ENCODE results near the gene IGF2BP2.
A peak's percentile ranks its signal among the peaks of the same experiment; 100 is the strongest.
"Not testable (repeated sequence)": the region's sequence is repeated elsewhere in the genome, so short reads cannot be mapped to it uniquely, and the experiment has no call there.

IGF2BP2 gene

DNA sequence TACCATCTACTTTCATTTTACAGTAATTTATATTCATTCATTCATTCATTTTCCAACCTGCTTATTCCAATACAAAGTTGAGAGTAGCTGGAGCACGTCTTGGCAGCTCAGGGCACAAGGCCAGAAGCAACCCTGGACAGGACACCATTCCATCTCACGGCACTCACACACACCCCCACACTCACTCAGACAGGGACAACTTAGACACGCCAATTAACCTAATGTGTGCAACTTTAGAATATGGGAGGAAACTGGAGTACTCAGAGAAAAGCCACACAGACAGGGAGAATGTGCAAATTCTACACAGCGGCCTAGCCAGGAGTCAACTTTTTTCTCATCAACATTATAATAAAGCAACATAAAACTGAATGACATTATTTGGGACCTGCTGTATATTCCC is 46.7 kb downstream of the IGF2BP2 start:
- no CpG with 5 or more reads among the region's 4 CpGs for WGBS (ENCODE audit: extremely low coverage, insufficient coverage, insufficient read length)
- no peak overlapping the region for H2BK5ac ChIP-seq (ENCODE audit: low read depth, low read length, poor library complexity)
- H3K4me1 ChIP-seq (ENCODE audit: control insufficient read depth in 1 of 2, insufficient read depth in 2 of 2, low read length in 2 of 2), result peaks cover 6 to 19% of the 10 kb centered on the region in 2 experiments
- H3K14ac ChIP-seq (ENCODE audit: low read length), result no peak overlapping the region
- H2AFZ ChIP-seq (ENCODE audit: insufficient read depth, low read length, poor library complexity), result no peak overlapping the region
- H3K27me3 ChIP-seq (ENCODE audit: insufficient read depth, low read length), result no peaks in the 10 kb centered on the region
- no peak overlapping the region for H2BK12ac ChIP-seq (ENCODE audit: low read length)
- no peak overlapping the region for H4K91ac ChIP-seq (ENCODE audit: low read depth, low read length)
- no peak overlapping the region for H2AK5ac ChIP-seq (ENCODE audit: low read length)
- H3K79me1 ChIP-seq (ENCODE audit: low read length), result peaks cover 4% of the 10 kb centered on the region
- H3K79me2 ChIP-seq (ENCODE audit: control insufficient read depth, insufficient read depth, low read length, poor library complexity), result peaks cover 9% of the 10 kb centered on the region
- peaks cover 0 to 3% of the 10 kb centered on the region in 2 experiments for H3K36me3 ChIP-seq (ENCODE audit: control insufficient read depth in 1 of 2, insufficient read depth in 2 of 2, low read length in 2 of 2)
- no peak for DNase-seq
- no peak overlapping the region for H3K9ac ChIP-seq (ENCODE audit: low read length)
- no peak overlapping the region for H4K8ac ChIP-seq (ENCODE audit: low read depth, low read length)
- H3K4me2 ChIP-seq (ENCODE audit: low read length), result no peak overlapping the region
- no peak overlapping the region for H4K12ac ChIP-seq (ENCODE audit: low read depth, low read length)
- no peak overlapping the region for H3K4me3 ChIP-seq (ENCODE audit: low read depth, low read length)
- H3K18ac ChIP-seq (ENCODE audit: low read length), result no peak overlapping the region
- H3K27ac ChIP-seq (ENCODE audit: low read depth, low read length), result no peak overlapping the region
- H3K23ac ChIP-seq (ENCODE audit: low read length), result no peak overlapping the region
- H2BK120ac ChIP-seq (ENCODE audit: insufficient read depth, low read length, poor library complexity), result no peak overlapping the region
- H3K4ac ChIP-seq (ENCODE audit: low read depth, low read length), result peak overlapping the region; percentile 46
- H3K9me3 ChIP-seq (ENCODE audit: insufficient read depth, low read depth, low read length), result no peaks in the 10 kb centered on the region

- peaks cover 14 to 21% of the 10 kb centered on the region in 2 experiments for H3K4me1 ChIP-seq (ENCODE audit: control insufficient read depth in 1 of 2, insufficient read depth in 2 of 2, low read length in 2 of 2)
- H3K9me3 ChIP-seq (ENCODE audit: insufficient read depth, low read depth, low read length), result peaks cover 2% of the 10 kb centered on the region
- H3K4me2 ChIP-seq (ENCODE audit: low read length), result no peak overlapping the region
- no peak overlapping the region for H4K91ac ChIP-seq (ENCODE audit: low read depth, low read length)
- peak; percentile 84 to 87 for DNase-seq
- no peak overlapping the region for H3K4me3 ChIP-seq (ENCODE audit: low read depth, low read length)
- no CpG with 5 or more reads among the region's 8 CpGs for WGBS (ENCODE audit: extremely low coverage, insufficient coverage, insufficient read length)
- peak overlapping the region; percentile 76 for H3K18ac ChIP-seq (ENCODE audit: low read length)
- H3K27me3 ChIP-seq (ENCODE audit: insufficient read depth, low read length), result no peaks in the 10 kb centered on the region
- no peak overlapping the region for H4K12ac ChIP-seq (ENCODE audit: low read depth, low read length)
- peak overlapping the region; percentile 73 for H2BK5ac ChIP-seq (ENCODE audit: low read depth, low read length, poor library complexity)
- H3K79me1 ChIP-seq (ENCODE audit: low read length), result peaks cover 2% of the 10 kb centered on the region
- no peak overlapping the region for H2BK120ac ChIP-seq (ENCODE audit: insufficient read depth, low read length, poor library complexity)
- no peaks in the 10 kb centered on the region for H3K36me3 ChIP-seq (ENCODE audit: control insufficient read depth in 1 of 2, insufficient read depth in 2 of 2, low read length in 2 of 2)
- H3K4ac ChIP-seq (ENCODE audit: low read depth, low read length), result peak overlapping the region; percentile 6
- H3K23ac ChIP-seq (ENCODE audit: low read length), result no peak overlapping the region
- no peak overlapping the region for H4K8ac ChIP-seq (ENCODE audit: low read depth, low read length)
- H2AFZ ChIP-seq (ENCODE audit: insufficient read depth, low read length, poor library complexity), result no peak overlapping the region
- no peak overlapping the region for H3K14ac ChIP-seq (ENCODE audit: low read length)
- no peak overlapping the region for H2BK12ac ChIP-seq (ENCODE audit: low read length)
- H3K9ac ChIP-seq (ENCODE audit: low read length), result no peak overlapping the region
- H3K79me2 ChIP-seq (ENCODE audit: control insufficient read depth, insufficient read depth, low read length, poor library complexity), result peaks cover 15% of the 10 kb centered on the region
- no peak overlapping the region for H2AK5ac ChIP-seq (ENCODE audit: low read length)
- peak overlapping the region; percentile 24 for H3K27ac ChIP-seq (ENCODE audit: low read depth, low read length)
Observed at GRCh38 chr3:185770109-185770508, 54.7 kb downstream of the IGF2BP2 start.

GRCh38 chr3:185768578-185768982 is 56.3 kb downstream of the IGF2BP2 start:
- not testable (repeated sequence) for H2AK5ac ChIP-seq (ENCODE audit: low read length); H3K4ac ChIP-seq (ENCODE audit: low read depth, low read length); H2BK120ac ChIP-seq (ENCODE audit: insufficient read depth, low read length, poor library complexity); H3K9me3 ChIP-seq (ENCODE audit: insufficient read depth, low read depth, low read length); H3K27me3 ChIP-seq (ENCODE audit: insufficient read depth, low read length); H2BK12ac ChIP-seq (ENCODE audit: low read length); H4K8ac ChIP-seq (ENCODE audit: low read depth, low read length); H3K4me3 ChIP-seq (ENCODE audit: low read depth, low read length); H4K12ac ChIP-seq (ENCODE audit: low read depth, low read length); H4K91ac ChIP-seq (ENCODE audit: low read depth, low read length); H2AFZ ChIP-seq (ENCODE audit: insufficient read depth, low read length, poor library complexity); H3K36me3 ChIP-seq (ENCODE audit: control insufficient read depth in 1 of 2, insufficient read depth in 2 of 2, low read length in 2 of 2); H3K4me2 ChIP-seq (ENCODE audit: low read length); H2BK5ac ChIP-seq (ENCODE audit: low read depth, low read length, poor library complexity); H3K18ac ChIP-seq (ENCODE audit: low read length); H3K9ac ChIP-seq (ENCODE audit: low read length); H3K27ac ChIP-seq (ENCODE audit: low read depth, low read length); H3K79me1 ChIP-seq (ENCODE audit: low read length); H3K14ac ChIP-seq (ENCODE audit: low read length); H3K23ac ChIP-seq (ENCODE audit: low read length)
- peak; percentile 76 to 92 for DNase-seq
- no CpG with 5 or more reads among the region's 4 CpGs for WGBS (ENCODE audit: extremely low coverage, insufficient coverage, insufficient read length)
- peaks cover 10 to 19% of the 10 kb centered on the region in 2 experiments for H3K4me1 ChIP-seq (ENCODE audit: control insufficient read depth in 1 of 2, insufficient read depth in 2 of 2, low read length in 2 of 2)
- peaks cover 13% of the 10 kb centered on the region for H3K79me2 ChIP-seq (ENCODE audit: control insufficient read depth, insufficient read depth, low read length, poor library complexity)

DNA sequence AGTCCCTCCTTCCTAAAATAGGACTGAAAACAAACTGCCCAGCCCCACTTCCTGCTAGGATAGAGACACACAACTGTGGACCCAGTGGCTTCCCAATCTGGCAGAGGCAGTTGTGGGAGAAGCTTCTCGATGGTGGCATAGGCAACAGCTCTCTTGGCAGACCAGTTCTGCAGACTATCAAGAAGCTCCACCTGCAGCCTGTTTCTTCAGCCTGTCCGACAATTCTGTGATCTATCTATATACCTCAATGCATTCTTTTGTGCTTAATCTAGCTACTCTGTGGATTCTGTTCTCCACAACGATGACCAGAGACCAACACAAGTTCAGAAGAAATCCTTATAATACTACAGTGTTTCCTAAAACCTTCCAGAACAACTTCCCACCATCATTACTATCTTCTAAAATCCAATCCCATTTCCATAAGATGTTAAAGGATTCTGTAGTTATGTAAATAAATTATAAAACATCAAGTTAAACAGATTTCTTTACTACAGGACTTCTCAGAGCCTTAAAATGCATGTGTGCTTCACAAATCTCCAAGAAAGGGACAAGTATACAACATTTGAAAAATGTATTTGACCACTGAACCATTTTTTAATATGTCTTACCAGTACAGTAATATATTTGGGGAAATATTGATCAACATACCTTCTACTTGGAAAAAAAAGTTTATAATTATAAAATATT is 57.7 kb downstream of the IGF2BP2 start:
- Histone ChIP-seq H2BK12ac (ENCODE audit: low read length) (no peak overlapping the region), H3K18ac (ENCODE audit: low read length) (no peak overlapping the region), H3K9ac (ENCODE audit: low read length) (no peak overlapping the region), H3K4me3 (ENCODE audit: low read depth, low read length) (no peak overlapping the region), H3K27me3 (ENCODE audit: insufficient read depth, low read length) (no peaks in the 10 kb centered on the region), H4K12ac (ENCODE audit: low read depth, low read length) (no peak overlapping the region), H3K79me2 (ENCODE audit: control insufficient read depth, insufficient read depth, low read length, poor library complexity) (peaks cover 10% of the 10 kb centered on the region), H2BK5ac (ENCODE audit: low read depth, low read length, poor library complexity) (no peak overlapping the region), H4K91ac (ENCODE audit: low read depth, low read length) (no peak overlapping the region), H2AK5ac (ENCODE audit: low read length) (no peak overlapping the region), H2AFZ (ENCODE audit: insufficient read depth, low read length, poor library complexity) (no peak overlapping the region), H3K4me2 (ENCODE audit: low read length) (no peak overlapping the region), H2BK120ac (ENCODE audit: insufficient read depth, low read length, poor library complexity) (no peak overlapping the region), H3K4ac (ENCODE audit: low read depth, low read length) (peak overlapping the region; percentile 57), H3K79me1 (ENCODE audit: low read length) (peaks cover 2% of the 10 kb centered on the region), H3K36me3 (ENCODE audit: control insufficient read depth in 1 of 2, insufficient read depth in 2 of 2, low read length in 2 of 2) (no peaks in the 10 kb centered on the region), H3K14ac (ENCODE audit: low read length) (no peak overlapping the region), H4K8ac (ENCODE audit: low read depth, low read length) (no peak overlapping the region), H3K23ac (ENCODE audit: low read length) (no peak overlapping the region), H3K9me3 (ENCODE audit: insufficient read depth, low read depth, low read length) (peaks cover 2% of the 10 kb centered on the region), H3K4me1 (ENCODE audit: control insufficient read depth in 1 of 2, insufficient read depth in 2 of 2, low read length in 2 of 2) (peaks cover 7 to 19% of the 10 kb centered on the region in 2 experiments), H3K27ac (ENCODE audit: low read depth, low read length) (no peak overlapping the region)
- WGBS (ENCODE audit: extremely low coverage, insufficient coverage, insufficient read length), result no CpG with 5 or more reads among the region's 3 CpGs
- peak; percentile 33 to 64 for DNase-seq
